Thyroid gland (tissue), 4 donors: ENCODE measurements around the gene ANXA3. TPM values are rescaled to one million over a fixed set of nuclear protein-coding genes. Genes with fewer than 3 reads are reported as not detected.
A peak's percentile ranks its signal among the peaks of the same experiment; 100 is the strongest.

Source experiments
- DNase-seq, 2 donors: peaks; one replicate each; pipeline ENCODE4 v3.0.0-alpha.2; 2019
- H3K27ac ChIP-seq, 3 donors: fragments of 200-600 bp; sonication (generic); 1 replicate in 2 of 3; 2 replicates in 1 of 3; pipeline ENCODE4 v1.5.1; 2016 to 2019; ENCODE audit warnings: mild to moderate bottlenecking in 1 of 3, moderate library complexity in 1 of 3
- H3K27me3 ChIP-seq: fragments of 200-600 bp; sonication (generic); one replicate; pipeline ENCODE4 v1.5.1; 2019
- H3K36me3 ChIP-seq, 2 donors: fragments of 200-600 bp; sonication (generic); one replicate each; pipeline ENCODE4 v1.5.1; 2016 to 2019
- H3K4me1 ChIP-seq, 2 donors: fragments of 200-600 bp; sonication (generic); one replicate each; pipeline ENCODE4 v1.5.1; 2017 to 2019
- H3K4me3 ChIP-seq, 3 donors: fragments of 200-600 bp; sonication (generic); replicated peaks in 1 of 3; 1 replicate in 2 of 3; 2 replicates in 1 of 3; pipeline ENCODE4 v1.5.1; 2016; ENCODE audit warnings: mild to moderate bottlenecking in 1 of 3
- H3K9me3 ChIP-seq: fragments of 200-600 bp; sonication (generic); one replicate; pipeline ENCODE4 v1.5.1; 2017
- POLR2A ChIP-seq, 2 donors: fragments of 450-650 bp; IDR thresholded peaks; one replicate each; pipeline ENCODE4 v1.6.1; 2017; ENCODE audit warnings: antibody characterized with exemption in 2 of 2, mild to moderate bottlenecking in 2 of 2, moderate library complexity in 1 of 2
- WGBS, 2 donors: methylation state at CpG; one replicate each; pipeline ENCODE4 v1.1.5; 2017; 5-methylcytosine and 5-hydroxymethylcytosine counted together
- intact Hi-C: fragments of 100-400 bp; cut with DNase I; formaldehyde crosslinking; loops from one replicate; pipeline ENCODE4 v1.15.1; 2023
- total RNA-seq, 4 donors: library from RNA; depleted of rRNA; stranded (reverse); fragments of >200 nt; gene quantifications; one replicate each; pipeline ENCODE4 v1.2.3, GENCODE V29; 2016
- TF ChIP-seq, protein P1 (sequence below), 6 experiments: fragments of 200-600 bp in 3 of 6; fragments of 450-650 bp in 3 of 6; sonication (generic) in 3 of 6; IDR thresholded peaks; one replicate each; pipeline ENCODE4 v1.5.1; 2016 to 2019; ENCODE audit warnings: antibody characterized with exemption in 6 of 6, mild to moderate bottlenecking in 2 of 6, inconsistent platforms in 1 of 6, moderate library complexity in 1 of 6

Gene ANXA3
- total RNA-seq, 4 donors from 2014 or later: 98.7 to 213 (median 156) TPM

GRCh38 chr4:78644063-78644691, 92.6 kb downstream of the ANXA3 start:
- Histone ChIP-seq H3K4me3 (no peak overlapping the region), H3K36me3 (no peaks in the 10 kb centered on the region), H3K4me1 (peaks cover 15 to 20% of the 10 kb centered on the region in 2 donors), H3K27me3 (no peaks in the 10 kb centered on the region), H3K27ac (no peak overlapping the region), H3K9me3 (no peaks in the 10 kb centered on the region)
- intact Hi-C loops: no loop called here
- no peak for TF ChIP-seq POLR2A (IDR thresholded peaks at IDR 0.05)
- TF ChIP-seq, protein P1, sequence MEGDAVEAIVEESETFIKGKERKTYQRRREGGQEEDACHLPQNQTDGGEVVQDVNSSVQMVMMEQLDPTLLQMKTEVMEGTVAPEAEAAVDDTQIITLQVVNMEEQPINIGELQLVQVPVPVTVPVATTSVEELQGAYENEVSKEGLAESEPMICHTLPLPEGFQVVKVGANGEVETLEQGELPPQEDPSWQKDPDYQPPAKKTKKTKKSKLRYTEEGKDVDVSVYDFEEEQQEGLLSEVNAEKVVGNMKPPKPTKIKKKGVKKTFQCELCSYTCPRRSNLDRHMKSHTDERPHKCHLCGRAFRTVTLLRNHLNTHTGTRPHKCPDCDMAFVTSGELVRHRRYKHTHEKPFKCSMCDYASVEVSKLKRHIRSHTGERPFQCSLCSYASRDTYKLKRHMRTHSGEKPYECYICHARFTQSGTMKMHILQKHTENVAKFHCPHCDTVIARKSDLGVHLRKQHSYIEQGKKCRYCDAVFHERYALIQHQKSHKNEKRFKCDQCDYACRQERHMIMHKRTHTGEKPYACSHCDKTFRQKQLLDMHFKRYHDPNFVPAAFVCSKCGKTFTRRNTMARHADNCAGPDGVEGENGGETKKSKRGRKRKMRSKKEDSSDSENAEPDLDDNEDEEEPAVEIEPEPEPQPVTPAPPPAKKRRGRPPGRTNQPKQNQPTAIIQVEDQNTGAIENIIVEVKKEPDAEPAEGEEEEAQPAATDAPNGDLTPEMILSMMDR (IDR thresholded peaks at IDR 0.05): no peak
- DNase-seq: no peak

GRCh38 chr4:78644744-78645330, 93.3 kb downstream of the ANXA3 start:
- H3K36me3 ChIP-seq: no peaks in the 10 kb centered on the region
- H3K27me3 ChIP-seq: no peaks in the 10 kb centered on the region
- H3K9me3 ChIP-seq: no peaks in the 10 kb centered on the region
- peak; percentile 63 to 74 for DNase-seq
- TF ChIP-seq, protein P1 (IDR thresholded peaks at IDR 0.05): peak; percentile 81 to 99 (median 93)
- TF ChIP-seq POLR2A (IDR thresholded peaks at IDR 0.05): no peak
- intact Hi-C loops: no loop called here
- H3K27ac ChIP-seq: peak overlapping the region; percentile 82 to 88 (median 85)
- peaks cover 15 to 20% of the 10 kb centered on the region in 2 donors for H3K4me1 ChIP-seq
- H3K4me3 ChIP-seq: no peak overlapping the region
- 32 to 50% methylated on average over 4 of the region's 4 CpGs for WGBS, 2 donors

- H3K9me3 ChIP-seq: no peaks in the 10 kb centered on the region
- H3K4me3 ChIP-seq: no peak overlapping the region
- H3K36me3 ChIP-seq: no peaks in the 10 kb centered on the region
- DNase-seq: peak; percentile 85 to 87
- intact Hi-C loops: no loop called here
- 26 to 39% methylated on average over 10 of the region's 10 CpGs for WGBS, 2 donors
- H3K4me1 ChIP-seq: peaks cover 15 to 20% of the 10 kb centered on the region in 2 donors
- H3K27ac ChIP-seq: peak overlapping the region; percentile 82 to 88 (median 85)
- TF ChIP-seq POLR2A (IDR thresholded peaks at IDR 0.05): peak in 1 of 2 donors; percentile 70
- TF ChIP-seq, protein P1 (IDR thresholded peaks at IDR 0.05): no peak
- H3K27me3 ChIP-seq: no peaks in the 10 kb centered on the region
Observed at GRCh38 chr4:78645853-78646757, 94.5 kb downstream of the ANXA3 start.

DNA sequence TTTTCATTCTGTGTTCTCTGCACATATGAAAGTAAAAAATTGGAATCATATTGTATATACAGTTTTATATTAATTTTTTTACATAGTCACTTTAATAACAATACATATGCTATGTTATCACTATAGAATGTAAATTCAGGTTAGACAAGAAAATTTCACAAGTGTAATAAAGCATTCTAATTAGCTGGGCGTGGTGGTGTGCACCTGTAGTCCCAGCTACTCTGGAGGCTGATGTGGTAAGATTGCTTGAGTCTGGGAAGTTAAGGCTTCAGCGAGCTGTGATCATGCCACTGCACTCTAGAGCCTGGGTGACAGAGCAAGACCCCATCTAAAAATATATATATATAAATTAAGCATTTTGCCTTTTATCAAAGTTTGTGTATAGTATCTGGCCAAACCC, 95.7 kb downstream of the ANXA3 start:
- intact Hi-C loops: no loop called here
- no peak for DNase-seq
- TF ChIP-seq POLR2A (IDR thresholded peaks at IDR 0.05): no peak
- TF ChIP-seq, protein P1 (IDR thresholded peaks at IDR 0.05): no peak
- no peaks in the 10 kb centered on the region for H3K9me3 ChIP-seq
- H3K4me1 ChIP-seq: peaks cover 22 to 25% of the 10 kb centered on the region in 2 donors
- H3K4me3 ChIP-seq: no peak overlapping the region
- 91 to 95% methylated on average over 2 of the region's 2 CpGs for WGBS, 2 donors
- no peaks in the 10 kb centered on the region for H3K27me3 ChIP-seq
- H3K36me3 ChIP-seq: no peaks in the 10 kb centered on the region
- no peak overlapping the region for H3K27ac ChIP-seq
